C4-2B (cell line): ENCODE measurements around the gene GHRL.

Experiments used
- ZFX ChIP-seq: fragments of 450-650 bp; IDR thresholded peaks from 2 replicates; pipeline ENCODE4 v1.6.1; 2017
- TF ChIP-seq, protein P1 (sequence below): fragments of 450-650 bp; conservative IDR thresholded peaks from 2 replicates; pipeline ENCODE4 v1.5.1; 2017; ENCODE audit warnings: mild to moderate bottlenecking

DNA sequence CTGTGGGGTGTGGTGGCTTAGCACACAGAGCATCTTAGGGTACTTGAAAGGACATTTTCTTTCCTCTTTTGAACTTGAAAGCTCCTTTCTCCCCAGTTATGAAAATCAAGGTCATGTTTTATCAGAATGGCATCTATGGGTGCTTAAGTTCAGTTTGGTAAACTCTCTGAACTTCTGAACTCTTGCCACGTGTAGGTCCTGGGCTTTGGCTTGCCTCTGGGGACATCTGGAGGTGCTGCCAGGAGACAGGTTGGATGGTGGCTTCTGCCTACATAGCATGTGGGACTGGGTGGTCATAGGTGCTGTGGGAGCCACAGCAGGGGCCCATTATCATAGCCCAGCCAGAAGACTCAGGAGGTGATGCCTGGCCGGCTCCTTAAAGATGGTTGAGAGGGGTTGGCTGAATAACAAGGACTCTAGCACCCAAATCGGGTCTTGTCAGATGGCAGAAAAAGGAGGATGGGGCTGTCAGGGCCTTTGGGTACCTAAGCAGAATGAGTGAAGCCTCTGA lies 15.6 kb downstream of the GHRL start:
- no peak for TF ChIP-seq ZFX
- TF ChIP-seq, protein P1, sequence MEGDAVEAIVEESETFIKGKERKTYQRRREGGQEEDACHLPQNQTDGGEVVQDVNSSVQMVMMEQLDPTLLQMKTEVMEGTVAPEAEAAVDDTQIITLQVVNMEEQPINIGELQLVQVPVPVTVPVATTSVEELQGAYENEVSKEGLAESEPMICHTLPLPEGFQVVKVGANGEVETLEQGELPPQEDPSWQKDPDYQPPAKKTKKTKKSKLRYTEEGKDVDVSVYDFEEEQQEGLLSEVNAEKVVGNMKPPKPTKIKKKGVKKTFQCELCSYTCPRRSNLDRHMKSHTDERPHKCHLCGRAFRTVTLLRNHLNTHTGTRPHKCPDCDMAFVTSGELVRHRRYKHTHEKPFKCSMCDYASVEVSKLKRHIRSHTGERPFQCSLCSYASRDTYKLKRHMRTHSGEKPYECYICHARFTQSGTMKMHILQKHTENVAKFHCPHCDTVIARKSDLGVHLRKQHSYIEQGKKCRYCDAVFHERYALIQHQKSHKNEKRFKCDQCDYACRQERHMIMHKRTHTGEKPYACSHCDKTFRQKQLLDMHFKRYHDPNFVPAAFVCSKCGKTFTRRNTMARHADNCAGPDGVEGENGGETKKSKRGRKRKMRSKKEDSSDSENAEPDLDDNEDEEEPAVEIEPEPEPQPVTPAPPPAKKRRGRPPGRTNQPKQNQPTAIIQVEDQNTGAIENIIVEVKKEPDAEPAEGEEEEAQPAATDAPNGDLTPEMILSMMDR = no peak
